Small intestine (tissue), 4 donors: ENCODE measurements around the gene C2CD2. TPM values are rescaled to one million over a fixed set of nuclear protein-coding genes. Genes with fewer than 3 reads are reported as not detected.

Experiments
- polyA plus RNA-seq, 4 donors: library from polyadenylated mRNA; stranded (reverse) in 3 of 4; unstranded in 1 of 4; fragments of 200-250 nt in 3 of 4; fragments of 120-200 nt in 1 of 4; gene quantifications; one replicate each; pipeline versions ENCODE4 v1.2.1 to v1.2.3, GENCODE V29; 2013
- donor health status: healthy with polysubstance abuse.
- donor health status: Bipolar disorder and iron deficiency.
- donor health status: healthy.

C2CD2 gene
- polyA plus RNA-seq, 4 donors: 2.2 to 11.1 (median 6.7) TPM

Other genes with a start within 250 kb of the C2CD2 start
- 10 to 100 TPM in 3 of 4 donors, 1 to 10 TPM in 1; 9.7 to 28.4 (median 20.5) TPM for gene RIPK4, start 187.0 kb downstream of the C2CD2 start, polyA plus RNA-seq
- gene PRDM15, start 74.7 kb downstream of the C2CD2 start, polyA plus RNA-seq: 1 to 10 TPM; 3.6 to 5.1 (median 4.3) TPM
- 10 to 100 TPM in 1 of 4 donors, 1 to 10 TPM in 3; 1.4 to 11.0 (median 2.4) TPM for gene ZBTB21, start 56.3 kb upstream of the C2CD2 start, polyA plus RNA-seq
- gene UMODL1, start 117.3 kb upstream of the C2CD2 start, polyA plus RNA-seq: under 1 TPM in 3 of 4 donors, not detected in 1; 0.43 to 0.67 (median 0.44) TPM